Ovary (tissue), 3 donors: Measurements from ENCODE around the gene ABCC3.

Source experiments
- CTCF ChIP-seq, 3 donors: fragments of 450-650 bp in 2 of 3; fragments of 200-600 bp in 1 of 3; IDR thresholded peaks; one replicate each; pipeline versions ENCODE4 v1.5.1 to v1.8.0; 2016 to 2022; ENCODE audit warnings: antibody characterized with exemption in 3 of 3, mild to moderate bottlenecking in 1 of 3
- EP300 ChIP-seq: sonication (generic); formaldehyde crosslinking; IDR thresholded peaks from one replicate; pipeline ENCODE4 v1.6.1; 2017; ENCODE audit warnings: antibody characterized with exemption
- POLR2A ChIP-seq: fragments of 450-650 bp; IDR thresholded peaks from one replicate; pipeline ENCODE4 v1.6.1; 2017; ENCODE audit warnings: antibody characterized with exemption, mild to moderate bottlenecking, moderate library complexity
- donor health status: DM: no; HTN: no; CAD: no.

DNA sequence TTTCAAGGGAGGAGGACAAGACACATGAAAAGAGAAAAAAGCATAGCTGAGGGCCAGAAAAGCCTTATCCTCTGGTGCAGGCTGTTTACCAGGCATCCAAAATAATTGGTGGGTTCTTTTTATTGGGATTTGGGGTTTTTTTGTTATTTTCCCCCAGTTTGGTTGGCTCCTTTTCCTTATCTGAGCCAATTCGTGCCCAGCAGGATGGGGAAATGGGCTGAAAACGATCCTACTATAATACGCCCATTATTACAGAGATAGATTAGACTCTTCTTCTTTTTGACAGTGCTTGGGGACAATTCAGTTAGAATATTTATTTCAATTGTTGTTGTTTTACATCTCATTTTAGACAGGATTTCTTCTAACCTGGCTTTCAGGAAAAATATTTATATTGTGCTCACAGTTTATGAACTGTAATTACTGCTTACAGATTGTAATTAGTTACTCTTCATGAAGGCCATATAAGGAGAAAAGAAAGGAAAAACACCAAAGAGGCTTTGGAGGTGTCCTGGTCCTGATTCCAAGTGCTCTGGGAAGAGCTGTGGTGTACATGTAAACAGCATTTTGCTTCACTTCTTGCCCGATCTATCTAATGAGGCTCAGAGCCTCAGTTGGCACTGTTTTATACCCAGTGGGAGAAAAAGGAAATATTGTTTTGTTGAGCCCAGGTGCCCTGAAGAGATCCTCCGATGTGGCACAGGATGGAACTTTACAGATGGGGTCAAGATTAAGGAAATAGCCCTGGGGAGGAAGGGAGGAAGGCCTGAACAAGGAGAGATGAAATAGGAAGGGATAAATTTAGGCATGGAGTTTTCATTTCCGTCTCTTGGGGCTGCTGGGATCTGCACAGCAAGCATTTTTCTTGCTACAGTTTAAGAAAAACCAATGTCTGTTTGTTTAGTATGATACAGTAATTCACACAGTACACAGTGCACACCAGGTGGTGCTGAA lies 73.6 kb downstream of the ABCC3 start:
- TF ChIP-seq POLR2A (no peak), EP300 (no peak), CTCF (IDR thresholded peaks at IDR 0.05) (peak in 1 of 3 donors; percentile 18)
